Measurements from ENCODE around the gene HDAC4. TPM values are rescaled to one million over a fixed set of nuclear protein-coding genes. Genes with fewer than 3 reads are reported as not detected.

The HDAC4 gene
- polyA plus RNA-seq, 1 donor (not counting 4 experiments of a cell fraction or from before 2014, with no cell fraction given) = 2.9 TPM

- FAIRE-seq = no peak
- no peak for TF ChIP-seq EZH2 (IDR thresholded peaks at IDR 0.05; ENCODE audit: low read length)
- no peak for TF ChIP-seq CTCF (optimal IDR thresholded peaks at IDR 0.05 in 1 of 3, IDR thresholded peaks at IDR 0.05 in 1 of 3, conservative IDR thresholded peaks at IDR 0.05 in 1 of 3; ENCODE audit: extremely low read depth in 1 of 3, insufficient read depth in 2 of 3, low read length in 3 of 3)
- Histone ChIP-seq H3K9me1 (ENCODE audit: control insufficient read depth, extremely low read depth, insufficient read depth, low read length) (no peaks in the 10 kb centered on the region), H3K4me1 (ENCODE audit: control insufficient read depth, extremely low read depth, insufficient read depth, low read length) (peaks cover 10% of the 10 kb centered on the region), H4K20me1 (ENCODE audit: control insufficient read depth, extremely low read depth, insufficient read depth, low read length) (no peaks in the 10 kb centered on the region), H3K4me2 (ENCODE audit: control insufficient read depth, extremely low read depth, insufficient read depth, low read depth, low read length) (no peak overlapping the region), H3K9ac (ENCODE audit: control insufficient read depth, extremely low read depth, insufficient read depth, low read length) (no peak overlapping the region), H3K36me3 (ENCODE audit: control insufficient read depth in 2 of 2, extremely low read depth in 1 of 2, insufficient read depth in 2 of 2, low read length in 2 of 2) (no peaks in the 10 kb centered on the region), H3K27ac (ENCODE audit: control insufficient read depth, insufficient read depth, low read length) (no peak overlapping the region), H3K9me3 (ENCODE audit: control insufficient read depth, low read depth, low read length) (no peaks in the 10 kb centered on the region), H3K27me3 (ENCODE audit: control insufficient read depth, extremely low read depth, insufficient read depth, low read length) (no peaks in the 10 kb centered on the region), H2AFZ (ENCODE audit: control insufficient read depth, low read length) (no peak overlapping the region), H3K79me2 (ENCODE audit: control insufficient read depth, insufficient read depth, low read length) (no peaks in the 10 kb centered on the region), H3K4me3 (ENCODE audit: control insufficient read depth in 2 of 3, extremely low read depth in 1 of 3, insufficient read depth in 2 of 3, low read depth in 1 of 3, low read length in 3 of 3) (no peak overlapping the region)
- no peak for DNase-seq (ENCODE audit: low read depth, low spot score)
- dilution Hi-C loops (cut with MboI; ENCODE audit: extremely low pct_ligation_motif_present, low sequenced_read_pairs) = no loop called here
Observed at GRCh38 chr2:239436669-239437335, 36.0 kb upstream of the HDAC4 start.

GRCh38 chr2:239436076-239436475, 35.3 kb upstream of the HDAC4 start:
- no peak overlapping the region for H3K27ac ChIP-seq (ENCODE audit: control insufficient read depth, insufficient read depth, low read length)
- no peaks in the 10 kb centered on the region for H3K9me3 ChIP-seq (ENCODE audit: control insufficient read depth, low read depth, low read length)
- H2AFZ ChIP-seq (ENCODE audit: control insufficient read depth, low read length) = no peak overlapping the region
- no peak for TF ChIP-seq CTCF (optimal IDR thresholded peaks at IDR 0.05 in 1 of 3, IDR thresholded peaks at IDR 0.05 in 1 of 3, conservative IDR thresholded peaks at IDR 0.05 in 1 of 3; ENCODE audit: extremely low read depth in 1 of 3, insufficient read depth in 2 of 3, low read length in 3 of 3)
- no peak for TF ChIP-seq EZH2 (IDR thresholded peaks at IDR 0.05; ENCODE audit: low read length)
- DNase-seq (ENCODE audit: low read depth, low spot score) (no peak), FAIRE-seq (no peak)
- no peaks in the 10 kb centered on the region for H3K36me3 ChIP-seq (ENCODE audit: control insufficient read depth in 2 of 2, extremely low read depth in 1 of 2, insufficient read depth in 2 of 2, low read length in 2 of 2)
- H3K4me2 ChIP-seq (ENCODE audit: control insufficient read depth, extremely low read depth, insufficient read depth, low read depth, low read length) = no peak overlapping the region
- H3K79me2 ChIP-seq (ENCODE audit: control insufficient read depth, insufficient read depth, low read length) = no peaks in the 10 kb centered on the region
- dilution Hi-C loops (cut with MboI; ENCODE audit: extremely low pct_ligation_motif_present, low sequenced_read_pairs) = no loop called here
- no peak overlapping the region for H3K9ac ChIP-seq (ENCODE audit: control insufficient read depth, extremely low read depth, insufficient read depth, low read length)
- H4K20me1 ChIP-seq (ENCODE audit: control insufficient read depth, extremely low read depth, insufficient read depth, low read length) = no peaks in the 10 kb centered on the region
- no peaks in the 10 kb centered on the region for H3K9me1 ChIP-seq (ENCODE audit: control insufficient read depth, extremely low read depth, insufficient read depth, low read length)
- no peaks in the 10 kb centered on the region for H3K27me3 ChIP-seq (ENCODE audit: control insufficient read depth, extremely low read depth, insufficient read depth, low read length)
- H3K4me1 ChIP-seq (ENCODE audit: control insufficient read depth, extremely low read depth, insufficient read depth, low read length) = peaks cover 12% of the 10 kb centered on the region
- no peak overlapping the region for H3K4me3 ChIP-seq (ENCODE audit: control insufficient read depth in 2 of 3, extremely low read depth in 1 of 3, insufficient read depth in 2 of 3, low read depth in 1 of 3, low read length in 3 of 3)
